HCT116 (cell line): ENCODE results near the gene MCM9. TPM values are rescaled to one million over a fixed set of nuclear protein-coding genes. Genes with fewer than 3 reads are reported as not detected.

Experiments
- ATAC-seq: fragments of 200-7000 bp; cut with Tn5 transposase; 2 replicates; pipeline ENCODE4 v1.9.1; 2020; ENCODE audit warnings: mild to moderate bottlenecking, moderate library complexity
- BruUV-seq: library from RNA; stranded (reverse); fragments of 400-500 nt; replicated peaks from 2 replicates; lab custom pipeline; 2021; lab: Mats Ljungman, UMichigan
- CTCF ChIA-PET: fragments of 300-600 bp; sonication (Branson Sonifier 250); formaldehyde crosslinking; loops from one replicate; lab custom pipeline; 2021; ENCODE audit warnings: antibody characterized with exemption; lab: Charles Lee
- POLR2A ChIA-PET: fragments of 300-600, 350-600 bp; sonication (Branson Sonifier 250); formaldehyde crosslinking; loops from one replicate; lab custom pipeline; 2021; ENCODE audit warnings: antibody characterized with exemption; lab: Charles Lee
- RAD21 ChIA-PET, 2 experiments: fragments of 300-600 bp; sonication (Branson Sonifier 250); formaldehyde crosslinking; loops; one replicate each; lab custom pipeline; 2023; ENCODE audit warnings: low total read pairs in 2 of 2; ENCODE audit not compliant: uncharacterized antibody in 2 of 2, unreplicated experiment in 2 of 2, low non-redundant PET in 1 of 2; lab: Charles Lee
- DNase-seq: peaks from one replicate; pipeline ENCODE4 v3.0.0-alpha.2; 2010; ENCODE audit warnings: low read depth, low spot score
- H2AFZ ChIP-seq: fragments of 200-600 bp; shearing (Covaris generic), sonication (generic); 2 replicates; pipeline ENCODE4 v1.6.1; 2017; ENCODE audit warnings: low read depth, mixed run types, mixed read lengths, antibody characterized with exemption, low read length; ENCODE audit not compliant: poor library complexity, severe bottlenecking
- H3K27ac ChIP-seq: 2 replicates; pipeline ENCODE4 v1.5.1; 2012; ENCODE audit warnings: low read depth, low read length
- H3K27me3 ChIP-seq: fragments of 200-600 bp; sonication (generic); 2 replicates; pipeline ENCODE4 v1.6.1; 2016; ENCODE audit warnings: mixed run types, low read length, mixed read lengths; ENCODE audit not compliant: insufficient read depth
- H3K36me3 ChIP-seq, 2 experiments: fragments of 200-500 bp in 1 of 2; fragments of 200-600 bp in 1 of 2; sonication (Bioruptor generic) in 1 of 2; sonication (generic) in 1 of 2; 2 replicates each; pipeline versions ENCODE4 v1.5.1 to v1.6.1; 2014 to 2016; ENCODE audit warnings: low read length in 2 of 2, inconsistent platforms in 1 of 2, mixed read lengths in 1 of 2, mixed run types in 1 of 2; ENCODE audit not compliant: insufficient read depth in 2 of 2, control insufficient read depth in 1 of 2
- H3K4me1 ChIP-seq, 2 experiments: fragments of 200-600 bp in 1 of 2; sonication (generic) in 1 of 2; 2 replicates each; pipeline versions ENCODE4 v1.5.1 to v1.6.1; 2012 to 2017; ENCODE audit warnings: low read length in 2 of 2, inconsistent platforms in 1 of 2, mild to moderate bottlenecking in 1 of 2, mixed read lengths in 1 of 2, mixed run types in 1 of 2, moderate library complexity in 1 of 2; ENCODE audit not compliant: insufficient read depth in 2 of 2, control insufficient read depth in 1 of 2
- H3K4me2 ChIP-seq: fragments of 200-600 bp; sonication (generic); 2 replicates; pipeline ENCODE4 v1.6.1; 2017; ENCODE audit warnings: mixed run types, low read length, mixed read lengths
- H3K4me3 ChIP-seq, 2 experiments: fragments of 200-600 bp in 1 of 2; sonication (generic) in 1 of 2; replicated peaks in 1 of 2; 2 replicates each; pipeline ENCODE4 v1.5.1; 2011 to 2016; ENCODE audit warnings: low read length in 2 of 2, control low read depth in 1 of 2, low read depth in 1 of 2, mild to moderate bottlenecking in 1 of 2, mixed read lengths in 1 of 2, mixed run types in 1 of 2
- H3K79me2 ChIP-seq: fragments of 200-600 bp; sonication (generic); 2 replicates; pipeline ENCODE4 v1.6.1; 2017; ENCODE audit warnings: mild to moderate bottlenecking, mixed run types, low read length, moderate library complexity, mixed read lengths; ENCODE audit not compliant: insufficient read depth
- H3K9ac ChIP-seq: fragments of 200-600 bp; sonication (generic); 2 replicates; pipeline ENCODE4 v1.6.1; 2016; ENCODE audit warnings: low read length, mixed read lengths
- H3K9me2 ChIP-seq: fragments of 200-600 bp; sonication (generic), shearing (Covaris generic); 2 replicates; pipeline ENCODE4 v1.6.1; 2017; ENCODE audit warnings: mixed run types, mild to moderate bottlenecking, moderate library complexity; ENCODE audit not compliant: insufficient read depth
- H3K9me3 ChIP-seq, 2 experiments: fragments of 200-500 bp in 1 of 2; fragments of 200-600 bp in 1 of 2; sonication (Bioruptor generic) in 1 of 2; sonication (generic) in 1 of 2; 2 replicates each; pipeline ENCODE4 v1.6.1; 2014 to 2017; ENCODE audit warnings: low read length in 2 of 2, mixed read lengths in 2 of 2, inconsistent platforms in 1 of 2, low read depth in 1 of 2, mild to moderate bottlenecking in 1 of 2, mixed run types in 1 of 2, moderate library complexity in 1 of 2; ENCODE audit not compliant: control insufficient read depth in 1 of 2, insufficient read depth in 1 of 2
- H4K20me1 ChIP-seq: fragments of 200-600 bp; sonication (generic), shearing (Covaris generic); 2 replicates; pipeline ENCODE4 v1.6.1; 2017; ENCODE audit warnings: mixed run types, mild to moderate bottlenecking, moderate library complexity; ENCODE audit not compliant: insufficient read depth
- CBX3 ChIP-seq: IDR thresholded peaks from 2 replicates; pipeline ENCODE4 v1.6.1; 2012; ENCODE audit warnings: low read depth
- CEBPB ChIP-seq: IDR thresholded peaks from 2 replicates; pipeline ENCODE4 v1.6.1; 2012; ENCODE audit warnings: low read depth
- EGR1 ChIP-seq: IDR thresholded peaks from 2 replicates; pipeline ENCODE4 v1.6.1; 2012; ENCODE audit warnings: low read depth
- ELF1 ChIP-seq: IDR thresholded peaks from 2 replicates; pipeline ENCODE4 v1.6.1; 2012; ENCODE audit warnings: low read depth, borderline replicate concordance
- EZH2 ChIP-seq: fragments of 200-600 bp; sonication (generic); IDR thresholded peaks from 2 replicates; pipeline ENCODE4 v1.6.1; 2017; ENCODE audit warnings: antibody characterized with exemption, mixed run types
- EZH2phosphoT487 ChIP-seq: fragments of 200-600 bp; IDR thresholded peaks from 2 replicates; pipeline ENCODE4 v1.6.1; 2018; ENCODE audit warnings: antibody characterized with exemption, borderline replicate concordance
- FOSL1 ChIP-seq: IDR thresholded peaks from 2 replicates; pipeline ENCODE4 v1.6.1; 2012; ENCODE audit warnings: low read depth
- JUND ChIP-seq: IDR thresholded peaks from 2 replicates; pipeline ENCODE4 v1.6.1; 2012
- POLR2A ChIP-seq: IDR thresholded peaks from 2 replicates; pipeline ENCODE4 v1.7.0; 2011; ENCODE audit warnings: borderline replicate concordance; ENCODE audit not compliant: insufficient read depth, insufficient read length; ENCODE audit errors: extremely low read depth
- POLR2AphosphoS5 ChIP-seq: IDR thresholded peaks from 2 replicates; pipeline ENCODE4 v1.6.1; 2011; ENCODE audit warnings: mild to moderate bottlenecking, low read depth, low read length, moderate library complexity
- RAD21 ChIP-seq: IDR thresholded peaks from 2 replicates; pipeline ENCODE4 v1.6.1; 2012; ENCODE audit warnings: low read depth, mild to moderate bottlenecking
- SIN3A ChIP-seq: IDR thresholded peaks from 2 replicates; pipeline ENCODE4 v1.6.1; 2012; ENCODE audit warnings: low read depth
- SP1 ChIP-seq: IDR thresholded peaks from 2 replicates; pipeline ENCODE4 v1.6.1; 2012; ENCODE audit warnings: low read depth
- SRF ChIP-seq: IDR thresholded peaks from 2 replicates; pipeline ENCODE4 v1.6.1; 2012; ENCODE audit warnings: low read depth
- TCF7L2 ChIP-seq: IDR thresholded peaks from 2 replicates; pipeline ENCODE4 v1.7.0; 2011; ENCODE audit warnings: borderline replicate concordance, inconsistent platforms; ENCODE audit not compliant: insufficient read depth, insufficient read length; ENCODE audit errors: extremely low read depth
- ZNF274 ChIP-seq: fragments of 200-500 bp; sonication (Bioruptor generic); IDR thresholded peaks from 2 replicates; pipeline ENCODE4 v1.6.1; 2014; ENCODE audit warnings: mild to moderate bottlenecking, low read depth, low read length, inconsistent platforms
- intact Hi-C: fragments of 100-400 bp; cut with micrococcal nuclease; formaldehyde crosslinking; loops from 2 replicates; pipeline ENCODE4 v1.10.0; 2022
- total RNA-seq: library from RNA; stranded (reverse); gene quantifications from one replicate; pipeline ENCODE4 v1.2.1, GENCODE V29; 2021; ENCODE audit not compliant: unreplicated experiment
- TF ChIP-seq, protein P1 (sequence below): IDR thresholded peaks from 2 replicates; pipeline ENCODE4 v1.6.1; 2012
- TF ChIP-seq, protein P2 (sequence below): IDR thresholded peaks from 2 replicates; pipeline ENCODE4 v1.6.1; 2012; ENCODE audit warnings: low read depth
- TF ChIP-seq, protein P3 (sequence below): IDR thresholded peaks from 2 replicates; pipeline ENCODE4 v1.6.1; 2011; ENCODE audit warnings: mild to moderate bottlenecking, low read length, moderate library complexity; ENCODE audit not compliant: insufficient replicate concordance; ENCODE audit errors: extremely low read depth
- TF ChIP-seq, protein P4 (sequence below): IDR thresholded peaks from 2 replicates; pipeline ENCODE4 v1.6.1; 2012

MCM9 gene
- total RNA-seq, 1 experiment from 2014 or later, result 13.6 TPM

DNA sequence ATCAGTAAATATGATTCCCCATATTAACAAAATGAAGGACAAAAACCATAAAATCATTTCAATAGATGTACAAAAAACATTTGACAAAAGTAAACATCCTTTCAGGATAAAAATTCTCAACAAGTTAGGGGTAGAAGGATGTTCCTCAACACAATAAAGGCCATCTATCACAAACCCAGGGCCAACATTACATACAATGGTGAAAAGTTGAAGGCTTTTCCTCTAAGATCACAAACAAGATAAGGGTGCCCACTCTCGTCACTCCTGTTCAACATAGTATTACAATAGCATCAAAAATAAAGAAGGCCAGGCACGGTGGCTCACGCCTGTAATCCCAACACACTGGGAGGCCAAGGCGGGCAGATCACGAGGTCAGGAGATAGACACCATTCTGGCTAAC, 63.6 kb downstream of the MCM9 start:
- Histone ChIP-seq H3K27me3 (no peaks in the 10 kb centered on the region), H3K9me2 (no peaks in the 10 kb centered on the region), H2AFZ (no peak overlapping the region), H3K36me3 (no peaks in the 10 kb centered on the region), H3K79me2 (peaks cover 11% of the 10 kb centered on the region; the same call in 1 of the 2 replicates), H3K27ac (no peak overlapping the region), H3K4me2 (no peak overlapping the region), H3K4me1 (peaks cover 4 to 9% of the 10 kb centered on the region in 2 experiments; a peak in 2 of 4 replicates), H3K9ac (no peak overlapping the region), H3K4me3 (no peak overlapping the region), H3K9me3 (no peaks in the 10 kb centered on the region), H4K20me1 (no peaks in the 10 kb centered on the region)
- ChIA-PET RAD21 (no interaction called here), POLR2A (no interaction called here), CTCF (no interaction called here)
- intact Hi-C loops, result no loop called here
- DNase-seq (no peak), ATAC-seq (no peak)
- BruUV-seq, result no TSS peak
- TF ChIP-seq SRF, result no peak
- TF ChIP-seq, protein P1, sequence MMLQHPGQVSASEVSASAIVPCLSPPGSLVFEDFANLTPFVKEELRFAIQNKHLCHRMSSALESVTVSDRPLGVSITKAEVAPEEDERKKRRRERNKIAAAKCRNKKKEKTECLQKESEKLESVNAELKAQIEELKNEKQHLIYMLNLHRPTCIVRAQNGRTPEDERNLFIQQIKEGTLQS, result no peak
- no peak for TF ChIP-seq POLR2A
- TF ChIP-seq SIN3A, result no peak
- no peak for TF ChIP-seq ZNF274
- no peak for TF ChIP-seq SP1
- TF ChIP-seq, protein P2, sequence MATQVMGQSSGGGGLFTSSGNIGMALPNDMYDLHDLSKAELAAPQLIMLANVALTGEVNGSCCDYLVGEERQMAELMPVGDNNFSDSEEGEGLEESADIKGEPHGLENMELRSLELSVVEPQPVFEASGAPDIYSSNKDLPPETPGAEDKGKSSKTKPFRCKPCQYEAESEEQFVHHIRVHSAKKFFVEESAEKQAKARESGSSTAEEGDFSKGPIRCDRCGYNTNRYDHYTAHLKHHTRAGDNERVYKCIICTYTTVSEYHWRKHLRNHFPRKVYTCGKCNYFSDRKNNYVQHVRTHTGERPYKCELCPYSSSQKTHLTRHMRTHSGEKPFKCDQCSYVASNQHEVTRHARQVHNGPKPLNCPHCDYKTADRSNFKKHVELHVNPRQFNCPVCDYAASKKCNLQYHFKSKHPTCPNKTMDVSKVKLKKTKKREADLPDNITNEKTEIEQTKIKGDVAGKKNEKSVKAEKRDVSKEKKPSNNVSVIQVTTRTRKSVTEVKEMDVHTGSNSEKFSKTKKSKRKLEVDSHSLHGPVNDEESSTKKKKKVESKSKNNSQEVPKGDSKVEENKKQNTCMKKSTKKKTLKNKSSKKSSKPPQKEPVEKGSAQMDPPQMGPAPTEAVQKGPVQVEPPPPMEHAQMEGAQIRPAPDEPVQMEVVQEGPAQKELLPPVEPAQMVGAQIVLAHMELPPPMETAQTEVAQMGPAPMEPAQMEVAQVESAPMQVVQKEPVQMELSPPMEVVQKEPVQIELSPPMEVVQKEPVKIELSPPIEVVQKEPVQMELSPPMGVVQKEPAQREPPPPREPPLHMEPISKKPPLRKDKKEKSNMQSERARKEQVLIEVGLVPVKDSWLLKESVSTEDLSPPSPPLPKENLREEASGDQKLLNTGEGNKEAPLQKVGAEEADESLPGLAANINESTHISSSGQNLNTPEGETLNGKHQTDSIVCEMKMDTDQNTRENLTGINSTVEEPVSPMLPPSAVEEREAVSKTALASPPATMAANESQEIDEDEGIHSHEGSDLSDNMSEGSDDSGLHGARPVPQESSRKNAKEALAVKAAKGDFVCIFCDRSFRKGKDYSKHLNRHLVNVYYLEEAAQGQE, result no peak
- TF ChIP-seq FOSL1, result no peak
- no peak for TF ChIP-seq EZH2
- no peak for TF ChIP-seq CEBPB
- TF ChIP-seq CBX3, result no peak
- TF ChIP-seq ELF1, result no peak
- no peak for TF ChIP-seq TCF7L2
- TF ChIP-seq EGR1, result no peak
- no peak for TF ChIP-seq EZH2phosphoT487
- no peak for TF ChIP-seq POLR2AphosphoS5
- no peak for TF ChIP-seq RAD21
- TF ChIP-seq JUND, result no peak
- TF ChIP-seq, protein P3, sequence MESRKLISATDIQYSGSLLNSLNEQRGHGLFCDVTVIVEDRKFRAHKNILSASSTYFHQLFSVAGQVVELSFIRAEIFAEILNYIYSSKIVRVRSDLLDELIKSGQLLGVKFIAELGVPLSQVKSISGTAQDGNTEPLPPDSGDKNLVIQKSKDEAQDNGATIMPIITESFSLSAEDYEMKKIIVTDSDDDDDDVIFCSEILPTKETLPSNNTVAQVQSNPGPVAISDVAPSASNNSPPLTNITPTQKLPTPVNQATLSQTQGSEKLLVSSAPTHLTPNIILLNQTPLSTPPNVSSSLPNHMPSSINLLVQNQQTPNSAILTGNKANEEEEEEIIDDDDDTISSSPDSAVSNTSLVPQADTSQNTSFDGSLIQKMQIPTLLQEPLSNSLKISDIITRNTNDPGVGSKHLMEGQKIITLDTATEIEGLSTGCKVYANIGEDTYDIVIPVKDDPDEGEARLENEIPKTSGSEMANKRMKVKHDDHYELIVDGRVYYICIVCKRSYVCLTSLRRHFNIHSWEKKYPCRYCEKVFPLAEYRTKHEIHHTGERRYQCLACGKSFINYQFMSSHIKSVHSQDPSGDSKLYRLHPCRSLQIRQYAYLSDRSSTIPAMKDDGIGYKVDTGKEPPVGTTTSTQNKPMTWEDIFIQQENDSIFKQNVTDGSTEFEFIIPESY, result no peak
- TF ChIP-seq, protein P4, sequence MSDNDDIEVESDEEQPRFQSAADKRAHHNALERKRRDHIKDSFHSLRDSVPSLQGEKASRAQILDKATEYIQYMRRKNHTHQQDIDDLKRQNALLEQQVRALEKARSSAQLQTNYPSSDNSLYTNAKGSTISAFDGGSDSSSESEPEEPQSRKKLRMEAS, result no peak
